Activated gamma-delta T cell (primary cell): ENCODE measurements around the gene NTRK1.

Experiments used
- DNase-seq: peaks from one replicate; lab custom pipeline; 2025; lab: John Stamatoyannopoulos, UW

NTRK1 gene

DNA sequence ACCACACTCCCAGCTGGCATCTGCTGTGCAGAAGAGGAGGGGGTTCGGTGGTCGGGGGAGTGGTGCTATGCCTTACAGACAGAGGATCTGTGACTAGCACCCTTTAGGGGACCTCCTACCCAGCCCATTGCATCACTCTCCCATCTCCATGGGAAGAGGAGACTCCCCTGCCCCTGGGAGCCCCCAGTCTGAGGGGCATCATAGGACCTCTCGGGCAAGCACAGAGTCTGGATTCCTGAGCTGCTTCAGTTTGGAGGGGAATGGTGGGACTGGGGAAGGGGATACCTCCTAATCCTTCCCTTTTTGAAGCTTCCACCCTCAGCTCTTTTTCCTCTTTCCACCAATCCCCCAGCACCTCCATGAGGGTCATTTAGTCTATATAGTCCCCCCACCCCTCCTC, 3.1 kb upstream of the NTRK1 start:
- DNase-seq = no peak

DNA sequence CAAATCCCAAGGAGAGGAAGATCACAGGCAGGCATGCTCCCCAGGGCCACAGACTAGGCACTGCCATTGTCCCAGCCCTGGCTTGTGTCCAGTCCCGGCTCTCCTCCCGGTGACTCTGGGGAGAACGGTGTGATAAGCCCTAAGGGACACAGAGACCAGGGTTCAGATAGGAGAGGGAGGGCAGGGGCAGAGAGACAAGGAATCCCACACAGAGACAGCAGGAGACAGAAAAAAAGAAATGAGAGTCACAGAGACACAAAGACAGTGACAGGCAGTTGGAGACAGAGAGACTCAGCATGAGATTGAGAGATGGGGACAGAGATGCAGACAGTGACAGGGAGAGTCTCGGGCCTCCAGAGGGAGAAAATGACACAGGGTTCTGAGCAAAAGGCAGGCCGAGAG, 2.1 kb upstream of the NTRK1 start:
- no peak for DNase-seq

DNA sequence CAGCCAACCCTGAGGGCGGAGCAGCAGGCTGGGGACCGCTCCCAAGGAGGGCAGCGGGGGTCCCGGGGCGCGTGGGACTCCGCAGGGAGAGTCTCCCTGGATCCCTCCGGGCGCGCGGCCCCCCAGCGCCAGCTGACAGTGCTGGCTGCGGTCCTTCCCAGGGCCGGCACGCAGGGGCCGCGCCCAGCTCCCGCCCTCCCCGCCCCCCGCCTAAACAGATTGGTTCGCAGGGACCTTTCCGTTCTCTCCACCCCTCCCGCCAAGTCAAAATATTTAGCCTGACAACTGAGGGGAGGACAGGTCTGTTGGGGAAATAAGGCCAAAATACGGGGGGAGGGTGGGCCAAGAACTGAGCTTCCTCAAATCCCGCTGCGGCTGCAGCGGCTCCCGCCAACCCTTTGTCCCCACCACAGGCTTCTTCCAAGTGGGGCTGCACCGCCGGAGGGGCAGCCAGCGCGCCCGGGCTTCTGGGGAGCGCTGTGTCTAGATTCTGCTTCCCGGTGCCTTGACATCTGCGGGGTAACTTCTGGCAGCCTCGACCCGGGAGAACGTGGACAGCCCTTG, 1.6 kb upstream of the NTRK1 start, which contains the start of gene INSRR:
Gene INSRR (minus strand): TSS at position 159 of the 564 bp plus-strand sequence. CDS start 496 bp downstream, outside the sequence.
- DNase-seq = no peak

GRCh38 chr1:156859523-156860112, 1.0 kb upstream of the NTRK1 start:
- no peak for DNase-seq

DNA sequence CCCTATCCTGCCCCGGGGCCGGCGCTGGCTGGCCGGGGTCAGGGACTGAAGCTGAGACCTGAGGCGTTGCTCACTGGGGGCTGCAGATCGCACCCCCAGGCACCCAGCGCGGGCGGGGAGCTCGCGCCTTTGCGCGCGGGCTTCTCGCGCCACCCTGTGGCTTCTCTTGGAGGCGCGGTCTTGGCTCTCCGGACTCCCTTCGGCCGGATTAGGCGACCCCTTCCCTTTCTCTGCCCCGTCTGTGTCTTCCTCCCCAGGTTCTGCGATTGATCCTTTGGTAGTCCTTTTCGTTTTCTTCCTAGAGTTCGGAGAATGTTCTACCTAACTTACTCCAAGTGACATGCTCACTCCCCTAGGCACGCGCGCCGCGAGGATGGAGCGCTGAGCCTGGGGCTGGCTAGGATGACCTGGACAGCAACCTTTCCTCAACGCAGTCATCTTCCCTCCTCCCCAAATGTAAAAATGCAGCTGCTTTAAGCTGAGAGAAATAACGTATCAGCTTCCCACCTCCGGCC, 495 bp upstream of the NTRK1 start:
- DNase-seq = peak; percentile 28

DNA sequence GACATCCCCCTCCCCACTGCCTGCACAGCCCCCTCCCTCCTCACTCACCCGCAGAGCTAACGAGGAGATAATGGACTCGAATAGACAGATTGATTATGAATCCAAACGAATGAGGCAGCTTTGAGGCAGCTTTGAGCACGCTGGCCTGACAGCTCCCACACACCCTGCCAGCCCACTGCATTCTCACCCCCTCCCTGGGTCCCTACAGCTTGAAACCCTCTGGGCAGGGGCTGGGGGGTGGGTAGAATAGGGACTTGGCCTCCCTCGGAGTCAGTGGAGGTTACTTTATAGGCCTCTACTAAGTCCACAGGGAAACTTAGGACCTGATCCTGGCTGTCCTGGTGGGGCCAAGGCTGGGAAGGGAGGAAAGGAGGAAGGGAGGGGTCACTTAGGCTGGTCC, 1.9 kb downstream of the NTRK1 start:
- DNase-seq = no peak

- no peak for DNase-seq
Measured at GRCh38 chr1:156862997-156863599, 2.4 kb downstream of the NTRK1 start.

- DNase-seq = no peak
Measured at GRCh38 chr1:156863631-156864030, 3.0 kb downstream of the NTRK1 start.

DNA sequence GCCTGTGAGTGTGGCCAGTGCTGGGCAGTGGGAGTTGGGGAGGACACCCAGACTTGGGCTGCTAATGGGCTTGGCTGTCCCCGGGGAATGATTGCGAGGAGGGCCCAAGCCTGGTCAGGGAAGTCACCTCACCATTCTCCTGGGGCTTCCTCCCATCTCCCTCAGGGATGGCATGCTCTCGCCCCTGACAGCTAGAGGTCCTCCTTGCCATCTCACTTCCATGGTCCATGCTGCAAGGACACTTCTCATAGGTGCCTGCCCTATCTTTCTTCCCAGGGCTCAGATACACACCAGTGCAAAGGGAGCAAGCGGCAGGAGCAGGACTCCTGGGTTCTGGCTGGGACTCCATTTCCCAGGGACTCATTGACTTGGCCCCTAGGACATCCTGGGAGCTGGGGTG, 4.1 kb downstream of the NTRK1 start:
- DNase-seq = no peak

GRCh38 chr1:156865258-156865657, 4.6 kb downstream of the NTRK1 start:
- no peak for DNase-seq

DNA sequence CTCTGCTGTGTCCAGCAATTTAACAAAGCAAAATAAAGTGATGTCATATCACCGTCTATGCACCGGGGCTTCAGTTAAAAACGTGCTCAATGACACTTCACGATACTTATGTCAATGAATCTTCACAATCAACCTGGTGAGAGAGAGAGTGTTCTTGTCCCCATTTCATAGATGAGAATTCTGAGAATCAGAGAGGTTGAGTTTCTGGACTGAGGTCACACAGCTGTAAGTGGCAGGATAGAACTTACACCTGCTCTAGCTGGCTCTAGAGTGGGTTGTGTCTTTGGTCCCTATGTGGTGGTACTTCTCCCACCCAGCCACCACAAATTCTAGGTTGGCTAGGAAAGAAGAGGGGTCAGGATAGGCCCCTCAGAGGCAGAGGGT, 5.2 kb downstream of the NTRK1 start:
- DNase-seq = no peak

DNA sequence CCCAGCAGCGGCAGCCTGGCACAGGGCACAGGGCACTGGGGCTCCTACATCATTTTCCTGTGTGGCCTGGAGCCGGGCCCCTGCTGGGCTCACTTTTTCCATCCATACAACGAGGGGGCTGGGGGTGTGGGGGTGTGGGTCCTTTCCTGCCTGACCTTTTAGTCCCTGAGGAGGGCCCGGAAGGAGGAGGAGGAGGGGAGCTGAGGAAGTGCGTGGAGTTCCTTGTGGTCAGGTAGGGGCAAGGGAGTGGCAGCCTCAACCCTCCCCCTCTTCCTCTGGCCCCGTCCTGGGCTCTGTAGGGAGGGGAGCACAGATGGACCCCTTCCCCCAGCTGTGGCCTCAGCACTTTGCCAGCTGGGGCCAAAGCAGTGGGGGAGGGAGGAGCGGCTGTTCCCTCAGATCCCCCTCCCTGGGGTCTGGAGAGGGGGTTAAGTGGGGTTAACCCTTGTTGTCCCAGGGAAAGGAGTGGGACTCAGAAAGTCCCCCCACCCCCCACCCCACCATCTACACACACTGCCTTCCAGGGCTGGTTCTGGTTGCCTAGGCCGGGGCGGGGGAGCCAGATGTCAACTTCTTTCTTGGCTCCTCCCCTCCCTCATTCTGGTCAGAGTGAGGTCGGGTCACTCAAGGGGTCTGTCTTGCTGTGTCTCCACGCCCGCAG, 5.7 kb downstream of the NTRK1 start:
- no peak for DNase-seq

GRCh38 chr1:156868341-156868740, 7.7 kb downstream of the NTRK1 start:
- DNase-seq = no peak

DNA sequence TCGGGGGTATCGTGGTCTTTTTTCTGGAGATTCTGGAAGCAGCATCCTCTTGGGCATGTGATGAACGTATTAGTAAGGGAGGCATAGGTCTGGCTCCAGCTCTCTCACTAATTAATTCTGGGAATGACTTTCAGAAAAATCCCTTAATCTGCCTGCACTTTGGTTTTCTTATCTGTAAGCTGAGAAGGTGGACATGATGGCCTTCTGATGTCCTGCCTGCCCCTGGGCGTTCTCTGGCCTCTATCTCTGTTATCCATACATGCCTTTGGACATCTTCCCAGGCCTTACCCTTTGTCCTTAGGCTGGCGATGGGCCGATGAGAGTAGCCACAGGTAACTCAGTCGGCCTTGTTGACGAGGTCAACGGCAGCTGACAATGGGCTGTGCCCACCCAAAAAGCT, 8.8 kb downstream of the NTRK1 start:
- no peak for DNase-seq

GRCh38 chr1:156873659-156874058, 13.0 kb downstream of the NTRK1 start:
- no peak for DNase-seq

GRCh38 chr1:156874142-156874541, 13.5 kb downstream of the NTRK1 start:
- no peak for DNase-seq

GRCh38 chr1:156874572-156875340, 14.1 kb downstream of the NTRK1 start:
- no peak for DNase-seq

GRCh38 chr1:156875341-156875615, 14.6 kb downstream of the NTRK1 start:
- DNase-seq = no peak

- no peak for DNase-seq
Measured at GRCh38 chr1:156876281-156876680, 15.6 kb downstream of the NTRK1 start.

GRCh38 chr1:156877433-156878170, 16.9 kb downstream of the NTRK1 start:
- no peak for DNase-seq

- DNase-seq = no peak
Measured at GRCh38 chr1:156879876-156880275, 19.2 kb downstream of the NTRK1 start.

DNA sequence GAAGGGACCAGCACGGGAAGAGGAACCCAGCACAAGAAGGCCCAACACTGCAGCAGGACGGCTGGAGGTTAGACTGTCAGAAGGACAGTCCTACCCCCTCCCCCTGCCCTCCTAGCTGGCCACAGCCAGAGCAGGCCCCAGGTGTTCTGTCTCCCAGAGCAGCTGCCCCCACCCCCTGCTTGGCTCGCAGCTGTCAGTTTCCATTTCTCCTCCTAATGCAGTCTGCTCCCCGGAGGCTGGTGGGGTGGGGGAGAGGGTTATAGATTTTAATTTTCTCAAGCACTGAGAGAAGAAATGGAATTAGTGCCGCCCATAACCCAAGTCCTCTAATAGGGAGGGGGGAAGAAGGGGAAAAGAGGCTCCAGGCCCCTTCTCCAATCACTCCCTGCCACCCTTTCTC, 19.8 kb downstream of the NTRK1 start:
- DNase-seq = no peak
